ENCODE data around the gene FRAS1. TPM values are rescaled to one million over a fixed set of nuclear protein-coding genes. Genes with fewer than 3 reads are reported as not detected.

Gene FRAS1
- total and polyA plus RNA-seq, 2 donors (not counting 1 experiment from before 2014, with no cell fraction given) = 0.03 to 0.12 TPM

DNA sequence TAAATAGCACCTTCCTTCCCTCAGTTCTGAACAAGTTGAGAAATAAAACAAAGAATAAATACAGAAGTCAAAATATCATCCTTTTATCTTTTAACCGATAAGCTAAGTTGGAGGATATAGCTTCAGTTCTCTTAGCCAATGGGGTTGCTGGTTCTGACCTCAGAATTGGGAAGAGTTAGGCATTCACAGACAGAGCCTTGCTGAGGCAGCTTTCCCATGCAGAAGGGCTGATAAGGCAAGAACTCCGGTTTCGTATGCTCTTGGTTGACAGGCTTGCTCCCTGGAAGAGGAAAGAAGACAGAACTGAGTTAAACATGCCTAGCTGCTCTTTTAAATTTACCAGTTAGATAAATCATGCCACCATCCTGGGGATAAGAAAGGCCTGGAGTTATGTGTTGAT lies 17.6 kb downstream of the FRAS1 start:
- Histone ChIP-seq H2AFZ (ENCODE audit: insufficient read depth, low read depth, low read length, poor library complexity, severe bottlenecking) (no peak overlapping the region), H3K9me3 (ENCODE audit: control extremely low read depth in 1 of 3, control insufficient read depth in 2 of 3, insufficient read depth in 1 of 3, low read length in 2 of 3) (no peaks in the 10 kb centered on the region), H4K20me1 (ENCODE audit: control insufficient read depth, insufficient read depth, low read length, poor library complexity, severe bottlenecking) (no peaks in the 10 kb centered on the region), H3K36me3 (replicated peaks in 1 of 2; ENCODE audit: control extremely low read depth in 1 of 2, control insufficient read depth in 1 of 2, extremely low read depth in 1 of 2, insufficient read depth in 2 of 2, low read length in 1 of 2) (no peaks in the 10 kb centered on the region), H3K4me3 (ENCODE audit: control extremely low read depth in 1 of 5, extremely low read depth in 1 of 5, insufficient read depth in 1 of 5, low read depth in 2 of 5, low read length in 4 of 5) (no peak overlapping the region), H3K27me3 (replicated peaks in 1 of 4; ENCODE audit: control extremely low read depth in 1 of 4, control insufficient read depth in 3 of 4, insufficient read depth in 4 of 4, low read length in 3 of 4) (peaks cover 0 to 14% (median 6%) of the 10 kb centered on the region in 4 experiments), H3K79me2 (ENCODE audit: control insufficient read depth, insufficient read depth, low read length) (no peaks in the 10 kb centered on the region), H3K9ac (ENCODE audit: low read length) (no peak overlapping the region), H3K27ac (ENCODE audit: low read length in 2 of 2) (no peak overlapping the region), H3K4me1 (ENCODE audit: control insufficient read depth in 2 of 2, insufficient read depth in 2 of 2, low read length in 2 of 2) (no peaks in the 10 kb centered on the region), H3K4me2 (replicated peaks; ENCODE audit: low read depth, low read length, poor library complexity, severe bottlenecking) (no peak overlapping the region)
- DNase-seq = no peak
- no peaks in the 10 kb centered on the region for H3K9me3 Mint-ChIP-seq (ENCODE audit: insufficient read depth)
- intact Hi-C loops (cut with micrococcal nuclease) = no loop called here
- H3K27ac Mint-ChIP-seq = no peak overlapping the region
- POLR2A ChIA-PET = no interaction called here
- H3K4me3 Mint-ChIP-seq = no peak overlapping the region
- CTCF ChIA-PET = no interaction called here
- WGBS (ENCODE audit: insufficient coverage) = 92% methylated on average over 2 of the region's 3 CpGs
- no peaks in the 10 kb centered on the region for H3K4me1 Mint-ChIP-seq
- H3K27me3 Mint-ChIP-seq = peaks cover 48% of the 10 kb centered on the region
- TF ChIP-seq, protein P1, sequence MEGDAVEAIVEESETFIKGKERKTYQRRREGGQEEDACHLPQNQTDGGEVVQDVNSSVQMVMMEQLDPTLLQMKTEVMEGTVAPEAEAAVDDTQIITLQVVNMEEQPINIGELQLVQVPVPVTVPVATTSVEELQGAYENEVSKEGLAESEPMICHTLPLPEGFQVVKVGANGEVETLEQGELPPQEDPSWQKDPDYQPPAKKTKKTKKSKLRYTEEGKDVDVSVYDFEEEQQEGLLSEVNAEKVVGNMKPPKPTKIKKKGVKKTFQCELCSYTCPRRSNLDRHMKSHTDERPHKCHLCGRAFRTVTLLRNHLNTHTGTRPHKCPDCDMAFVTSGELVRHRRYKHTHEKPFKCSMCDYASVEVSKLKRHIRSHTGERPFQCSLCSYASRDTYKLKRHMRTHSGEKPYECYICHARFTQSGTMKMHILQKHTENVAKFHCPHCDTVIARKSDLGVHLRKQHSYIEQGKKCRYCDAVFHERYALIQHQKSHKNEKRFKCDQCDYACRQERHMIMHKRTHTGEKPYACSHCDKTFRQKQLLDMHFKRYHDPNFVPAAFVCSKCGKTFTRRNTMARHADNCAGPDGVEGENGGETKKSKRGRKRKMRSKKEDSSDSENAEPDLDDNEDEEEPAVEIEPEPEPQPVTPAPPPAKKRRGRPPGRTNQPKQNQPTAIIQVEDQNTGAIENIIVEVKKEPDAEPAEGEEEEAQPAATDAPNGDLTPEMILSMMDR (IDR thresholded peaks at IDR 0.05) = no peak
- no peak for TF ChIP-seq EZH2 (IDR thresholded peaks at IDR 0.05; ENCODE audit: borderline replicate concordance, insufficient read depth, low read depth, low read length, poor library complexity, severe bottlenecking)
- ATAC-seq (ENCODE audit: low read depth) = no peak

DNA sequence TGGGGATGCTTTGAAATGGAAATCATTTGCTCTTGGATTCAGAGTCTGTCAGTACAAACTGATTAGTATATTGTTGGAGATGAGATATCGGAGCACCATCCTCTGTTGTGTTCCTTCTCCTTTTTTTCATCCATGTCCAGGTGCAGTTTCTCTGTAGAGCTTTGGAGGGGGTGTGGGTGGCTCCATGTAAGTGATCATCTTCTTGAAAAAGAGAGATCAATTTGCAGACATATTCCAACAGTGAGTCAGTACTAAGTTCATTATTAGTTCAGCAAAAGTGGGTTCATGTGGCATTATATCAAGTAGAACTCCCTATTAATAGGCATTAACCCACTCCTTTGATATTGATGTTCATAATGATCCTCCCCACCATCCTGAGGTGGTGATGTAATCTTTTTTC lies 18.9 kb downstream of the FRAS1 start:
- intact Hi-C loops (cut with micrococcal nuclease) = no loop called here
- H3K9me3 ChIP-seq (ENCODE audit: control extremely low read depth in 1 of 3, control insufficient read depth in 2 of 3, insufficient read depth in 1 of 3, low read length in 2 of 3) = no peaks in the 10 kb centered on the region
- no peaks in the 10 kb centered on the region for H3K4me1 Mint-ChIP-seq
- H3K79me2 ChIP-seq (ENCODE audit: control insufficient read depth, insufficient read depth, low read length) = no peaks in the 10 kb centered on the region
- H3K27me3 ChIP-seq (replicated peaks in 1 of 4; ENCODE audit: control extremely low read depth in 1 of 4, control insufficient read depth in 3 of 4, insufficient read depth in 4 of 4, low read length in 3 of 4) = peaks cover 0 to 11% (median 5%) of the 10 kb centered on the region in 4 experiments
- no peaks in the 10 kb centered on the region for H3K36me3 ChIP-seq (replicated peaks in 1 of 2; ENCODE audit: control extremely low read depth in 1 of 2, control insufficient read depth in 1 of 2, extremely low read depth in 1 of 2, insufficient read depth in 2 of 2, low read length in 1 of 2)
- no peak overlapping the region for H3K4me3 Mint-ChIP-seq
- H3K4me3 ChIP-seq (ENCODE audit: control extremely low read depth in 1 of 5, extremely low read depth in 1 of 5, insufficient read depth in 1 of 5, low read depth in 2 of 5, low read length in 4 of 5) = no peak overlapping the region
- TF ChIP-seq EZH2 (IDR thresholded peaks at IDR 0.05; ENCODE audit: borderline replicate concordance, insufficient read depth, low read depth, low read length, poor library complexity, severe bottlenecking) = no peak
- TF ChIP-seq, protein P1 (IDR thresholded peaks at IDR 0.05) = no peak
- WGBS (ENCODE audit: insufficient coverage) = no CpG with 5 or more reads among the region's 1 CpG
- no peaks in the 10 kb centered on the region for H4K20me1 ChIP-seq (ENCODE audit: control insufficient read depth, insufficient read depth, low read length, poor library complexity, severe bottlenecking)
- H3K4me1 ChIP-seq (ENCODE audit: control insufficient read depth in 2 of 2, insufficient read depth in 2 of 2, low read length in 2 of 2) = no peaks in the 10 kb centered on the region
- no peaks in the 10 kb centered on the region for H3K9me3 Mint-ChIP-seq (ENCODE audit: insufficient read depth)
- H3K27me3 Mint-ChIP-seq = peaks cover 36% of the 10 kb centered on the region
- no peak overlapping the region for H3K27ac Mint-ChIP-seq
- POLR2A ChIA-PET = no interaction called here
- no peak overlapping the region for H3K4me2 ChIP-seq (replicated peaks; ENCODE audit: low read depth, low read length, poor library complexity, severe bottlenecking)
- CTCF ChIA-PET = interaction anchor here (1.0 kb wide), 1 partner anchor 17 kb away, joined by 3 read pairs; no protein-coding TSS in a partner anchor
- no peak overlapping the region for H3K27ac ChIP-seq (ENCODE audit: low read length in 2 of 2)
- H2AFZ ChIP-seq (ENCODE audit: insufficient read depth, low read depth, low read length, poor library complexity, severe bottlenecking) = no peak overlapping the region
- DNase-seq = no peak
- ATAC-seq (ENCODE audit: low read depth) = no peak
- H3K9ac ChIP-seq (ENCODE audit: low read length) = no peak overlapping the region
